HEK293 (cell line): ENCODE results near the gene RHOB.

Source experiments
- CTCF ChIA-PET: fragments of 350-600 bp; formaldehyde crosslinking; extraction: SDS; loops from one replicate; lab custom pipeline; 2021; ENCODE audit warnings: antibody characterized with exemption; lab: Yijun Ruan, JAX
- POLR2A ChIA-PET: fragments of 300-600 bp; formaldehyde crosslinking; extraction: SDS; loops from one replicate; lab custom pipeline; 2020; ENCODE audit warnings: antibody characterized with exemption, inconsistent platforms; lab: Yijun Ruan, JAX
- H3K27ac ChIP-seq: fragments of 200-500 bp; sonication (Bioruptor generic); 2 replicates; pipeline ENCODE4 v1.5.1; 2014; ENCODE audit warnings: low read depth, low read length, control low read depth, inconsistent platforms; ENCODE audit errors: extremely low read depth
- H3K36me3 ChIP-seq, 2 experiments: fragments of 200-500 bp in 1 of 2; sonication (Bioruptor generic) in 1 of 2; 1 replicate in 1 of 2; 2 replicates in 1 of 2; pipeline ENCODE4 v1.5.1; 2014 to 2017; ENCODE audit warnings: inconsistent platforms in 2 of 2, low read length in 2 of 2; ENCODE audit not compliant: control insufficient read depth in 2 of 2, insufficient read depth in 1 of 2
- H3K4me1 ChIP-seq: fragments of 200-500 bp; sonication (Bioruptor generic); 2 replicates; pipeline ENCODE4 v1.5.1; 2014; ENCODE audit warnings: mild to moderate bottlenecking, low read length, inconsistent platforms; ENCODE audit not compliant: control insufficient read depth, insufficient read depth
- H3K4me3 ChIP-seq: 2 replicates; pipeline ENCODE4 v1.5.1; 2011; ENCODE audit warnings: low read depth, mild to moderate bottlenecking, control low read depth, low read length, moderate library complexity
- H3K9me3 ChIP-seq: fragments of 200-500 bp; sonication (Bioruptor generic); 2 replicates; pipeline ENCODE4 v1.5.1; 2014; ENCODE audit warnings: low read depth, low read length, inconsistent platforms; ENCODE audit not compliant: control insufficient read depth, insufficient read depth
- BCL11B ChIP-seq: fragments of 450-650 bp; formaldehyde crosslinking; IDR thresholded peaks from 2 replicates; pipeline ENCODE4 v1.5.1; 2016; ENCODE audit warnings: low read depth, missing biosample characterization, missing genetic modification characterization
- KLF16 ChIP-seq: fragments of 450-650 bp; formaldehyde crosslinking; IDR thresholded peaks from 2 replicates; pipeline ENCODE4 v1.5.1; 2017; ENCODE audit warnings: missing biosample characterization, missing genetic modification characterization
- KLF17 ChIP-seq: fragments of 450-650 bp; formaldehyde crosslinking; IDR thresholded peaks from 2 replicates; pipeline ENCODE4 v1.5.1; 2016; ENCODE audit warnings: missing biosample characterization, missing genetic modification characterization
- PRDM1 ChIP-seq: fragments of 450-650 bp; formaldehyde crosslinking; IDR thresholded peaks from 2 replicates; pipeline ENCODE4; 2016; ENCODE audit warnings: missing biosample characterization, missing genetic modification characterization
- PRDM2 ChIP-seq: fragments of 450-650 bp; formaldehyde crosslinking; IDR thresholded peaks from 2 replicates; pipeline ENCODE4 v1.5.1; 2016; ENCODE audit warnings: missing biosample characterization, missing genetic modification characterization, borderline replicate concordance
- SALL2 ChIP-seq: fragments of 450-650 bp; formaldehyde crosslinking; IDR thresholded peaks from 2 replicates; pipeline ENCODE4 v1.5.0; 2017; ENCODE audit warnings: missing biosample characterization, mild to moderate bottlenecking, missing genetic modification characterization, borderline replicate concordance
- SP7 ChIP-seq: fragments of 450-650 bp; formaldehyde crosslinking; IDR thresholded peaks from 2 replicates; pipeline ENCODE4 v1.5.1; 2016; ENCODE audit warnings: missing biosample characterization, missing genetic modification characterization
- ZBTB26 ChIP-seq: fragments of 450-650 bp; formaldehyde crosslinking; optimal IDR thresholded peaks from 2 replicates; pipeline ENCODE3; 2016; ENCODE audit warnings: missing biosample characterization, mild to moderate bottlenecking, missing genetic modification characterization
- ZNF121 ChIP-seq: fragments of 450-650 bp; formaldehyde crosslinking; IDR thresholded peaks from 2 replicates; pipeline ENCODE4 v1.5.1; 2016; ENCODE audit warnings: missing biosample characterization, missing genetic modification characterization
- ZNF174 ChIP-seq: fragments of 450-650 bp; formaldehyde crosslinking; IDR thresholded peaks from 2 replicates; pipeline ENCODE4 v1.5.0; 2017; ENCODE audit warnings: missing biosample characterization, mild to moderate bottlenecking, missing genetic modification characterization
- ZNF354C ChIP-seq: fragments of 450-650 bp; formaldehyde crosslinking; IDR thresholded peaks from 2 replicates; pipeline ENCODE4 v1.5.1; 2016; ENCODE audit warnings: missing biosample characterization, missing genetic modification characterization, low read depth, borderline replicate concordance
- ZNF366 ChIP-seq: fragments of 450-650 bp; formaldehyde crosslinking; conservative IDR thresholded peaks from 2 replicates; pipeline ENCODE4 v1.5.1; 2016; ENCODE audit warnings: missing biosample characterization, missing genetic modification characterization
- ZNF398 ChIP-seq: fragments of 450-650 bp; formaldehyde crosslinking; IDR thresholded peaks from 2 replicates; pipeline ENCODE4 v1.5.1; 2017; ENCODE audit warnings: missing biosample characterization, missing genetic modification characterization
- ZNF433 ChIP-seq: fragments of 450-650 bp; formaldehyde crosslinking; IDR thresholded peaks from 2 replicates; pipeline ENCODE4 v1.5.1; 2016; ENCODE audit warnings: missing biosample characterization, missing genetic modification characterization, low read depth
- ZNF449 ChIP-seq: fragments of 450-650 bp; formaldehyde crosslinking; IDR thresholded peaks from 2 replicates; pipeline ENCODE4 v1.5.1; 2017; ENCODE audit warnings: missing biosample characterization, mild to moderate bottlenecking, missing genetic modification characterization, moderate library complexity
- ZNF555 ChIP-seq: fragments of 450-650 bp; formaldehyde crosslinking; conservative IDR thresholded peaks from 2 replicates; pipeline ENCODE4 v1.5.1; 2017; ENCODE audit warnings: missing biosample characterization, mild to moderate bottlenecking, missing genetic modification characterization, inconsistent platforms
- ZNF560 ChIP-seq: fragments of 450-650 bp; formaldehyde crosslinking; IDR thresholded peaks from 2 replicates; pipeline ENCODE4 v1.5.1; 2017; ENCODE audit warnings: missing biosample characterization, missing genetic modification characterization, borderline replicate concordance
- ZNF580 ChIP-seq: fragments of 450-650 bp; formaldehyde crosslinking; IDR thresholded peaks from 2 replicates; pipeline ENCODE4 v1.5.1; 2016; ENCODE audit warnings: missing biosample characterization, missing genetic modification characterization
- ZNF692 ChIP-seq: fragments of 450-650 bp; formaldehyde crosslinking; IDR thresholded peaks from 2 replicates; pipeline ENCODE4 v1.5.1; 2016; ENCODE audit warnings: missing biosample characterization, missing genetic modification characterization
- ZNF707 ChIP-seq: fragments of 450-650 bp; formaldehyde crosslinking; IDR thresholded peaks from 2 replicates; pipeline ENCODE4 v1.5.1; 2016; ENCODE audit warnings: missing biosample characterization, missing genetic modification characterization
- ZNF837 ChIP-seq: fragments of 450-650 bp; formaldehyde crosslinking; IDR thresholded peaks from 2 replicates; pipeline ENCODE4 v1.5.1; 2016; ENCODE audit warnings: missing biosample characterization, missing genetic modification characterization

The RHOB gene

GRCh38 chr2:20438334-20439192, 8.3 kb upstream of the RHOB start (continued):
- TF ChIP-seq ZNF398 (tag by site-specific recombination) (peak; percentile 84), ZNF433 (no peak), ZNF121 (no peak), ZNF692 (0 out of 2 replicates have a peak, but pooled peaks have one; percentile 52), ZNF366 (peak; percentile 78), KLF17 (tag by site-specific recombination) (no peak), ZNF555 (no peak), BCL11B (tag by site-specific recombination) (no peak)

GRCh38 chr2:20439193-20439475, 7.7 kb upstream of the RHOB start:
- H3K4me1 ChIP-seq: 0 out of 2 replicates have a peak, but pooled peaks cover 2% of the 10 kb centered on the region
- no peaks in the 10 kb centered on the region for H3K9me3 ChIP-seq
- H3K27ac ChIP-seq: no peak overlapping the region
- CTCF ChIA-PET: interaction anchor here (0.6 to 6.6 kb wide), 11 partner anchors 28 to 222 kb away, joined by 3 to 93 read pairs (median 4); no protein-coding TSS in a partner anchor
- H3K4me3 ChIP-seq: peak overlapping the region; percentile 2; the same call in 1 of the 2 replicates
- H3K36me3 ChIP-seq: no peaks in the 10 kb centered on the region
- POLR2A ChIA-PET: interaction anchor here (0.8 to 4.9 kb wide), 3 partner anchors 9 to 28 kb away, joined by 3 to 48 read pairs (median 7); partner anchors contain the start of gene RHOB
- TF ChIP-seq PRDM2 (tag by site-specific recombination): no peak
- no peak for TF ChIP-seq ZNF449
- TF ChIP-seq SALL2 (tag by site-specific recombination): no peak
- no peak for TF ChIP-seq KLF16 (tag by site-specific recombination)
- no peak for TF ChIP-seq ZNF580
- TF ChIP-seq ZNF707 (tag by site-specific recombination): no peak
- TF ChIP-seq ZNF555: no peak
- no peak for TF ChIP-seq ZNF837 (tag by site-specific recombination)
- TF ChIP-seq ZBTB26 (tag by site-specific recombination): no peak
- TF ChIP-seq PRDM1 (tag by site-specific recombination): no peak
- TF ChIP-seq ZNF560 (tag by site-specific recombination): no peak
- no peak for TF ChIP-seq ZNF174 (tag by site-specific recombination)
- no peak for TF ChIP-seq SP7
- TF ChIP-seq ZNF354C (tag by site-specific recombination): no peak
